Measurements from ENCODE around the gene LY6G6F. TPM values are rescaled to one million over a fixed set of nuclear protein-coding genes. Genes with fewer than 3 reads are reported as not detected.
A peak's percentile ranks its signal among the peaks of the same experiment; 100 is the strongest.

LY6G6F gene
- total and polyA plus RNA-seq, 2 of the 13 experiments (the other 11 are each of a cell fraction or from before 2014, with no cell fraction given): not detected

GRCh38 chr6:31729515-31729978 is 22.9 kb downstream of the LY6G6F start (continued):
- TF ChIP-seq TOE1 (CRISPR knock-in tag; IDR thresholded peaks at IDR 0.05): 0 out of 2 replicates have a peak, but pooled peaks have one; percentile 50
- TF ChIP-seq GZF1 (CRISPR knock-in tag; IDR thresholded peaks at IDR 0.05): peak; percentile 24; the same call in 1 of the 2 replicates
- TF ChIP-seq NR3C1 (CRISPR knock-in tag; IDR thresholded peaks at IDR 0.05): no peak
- no peak for TF ChIP-seq ZNF776 (CRISPR knock-in tag; IDR thresholded peaks at IDR 0.05)
- peak; percentile 61; the same call in 1 of the 2 replicates for TF ChIP-seq ZNF281 (CRISPR knock-in tag; IDR thresholded peaks at IDR 0.05; ENCODE audit: borderline replicate concordance)
- TF ChIP-seq HMGXB4 (CRISPR knock-in tag; IDR thresholded peaks at IDR 0.05; ENCODE audit: borderline replicate concordance in 1 of 2, low read depth in 1 of 2): peak; percentile 89 to 97
- no peak; the same call in 1 of the 2 replicates for TF ChIP-seq ZMYM3 (CRISPR knock-in tag; IDR thresholded peaks at IDR 0.05)
- no peak for TF ChIP-seq TGIF2 (CRISPR knock-in tag; IDR thresholded peaks at IDR 0.05)
- no peak for TF ChIP-seq RBM22 (optimal IDR thresholded peaks at IDR 0.05; ENCODE audit: low read length)
- TF ChIP-seq RXRA (CRISPR knock-in tag; IDR thresholded peaks at IDR 0.05): peak; percentile 54; the same call in 1 of the 2 replicates
- TF ChIP-seq ZBTB42 (CRISPR knock-in tag; IDR thresholded peaks at IDR 0.05): no peak
- peak; percentile 100 for TF ChIP-seq ZNF652 (CRISPR knock-in tag; IDR thresholded peaks at IDR 0.05; ENCODE audit: borderline replicate concordance, low read depth)
- TF ChIP-seq ZNF75D (CRISPR knock-in tag; IDR thresholded peaks at IDR 0.05; ENCODE audit: borderline replicate concordance): 0 out of 2 replicates have a peak, but pooled peaks have one; percentile 66
- TF ChIP-seq POLR2AphosphoS2 (IDR thresholded peaks at IDR 0.05; ENCODE audit: low read depth, low read length): 0 out of 2 replicates have a peak, but pooled peaks have one; percentile 34
- TF ChIP-seq ZBTB7A (CRISPR knock-in tag; IDR thresholded peaks at IDR 0.05): peak; percentile 80
- no peak; the same call in 1 of the 2 replicates for TF ChIP-seq ZNF331 (CRISPR knock-in tag; IDR thresholded peaks at IDR 0.05)
- TF ChIP-seq CBX1 (IDR thresholded peaks at IDR 0.05; ENCODE audit: low read depth): no peak
- peak; percentile 53; the same call in 1 of the 2 replicates for TF ChIP-seq ZNF501 (CRISPR knock-in tag; IDR thresholded peaks at IDR 0.05)
- TF ChIP-seq RELA (CRISPR knock-in tag; IDR thresholded peaks at IDR 0.05): peak; percentile 65; the same call in 1 of the 2 replicates
- peak; percentile 77 for TF ChIP-seq ZNF142 (CRISPR knock-in tag; IDR thresholded peaks at IDR 0.05)
